Right lobe of liver (tissue), 6 donors: ENCODE results near the gene CKS2. TPM values are rescaled to one million over a fixed set of nuclear protein-coding genes. Genes with fewer than 3 reads are reported as not detected.

Source experiments
- ATAC-seq, 4 donors: fragments of 200-7000 bp; cut with Tn5 transposase; one replicate each; pipeline ENCODE4 v1.9.1; 2020; ENCODE audit warnings: mild to moderate bottlenecking in 4 of 4, moderate library complexity in 4 of 4
- DNase-seq, 3 donors: peaks; one replicate each; pipeline ENCODE4 v3.0.0-alpha.2; 2020
- H3K27ac ChIP-seq, 3 donors: fragments of 200-600 bp; one replicate each; pipeline ENCODE4 v1.8.0; 2022
- H3K27me3 ChIP-seq, 2 donors: fragments of 200-600 bp; one replicate each; pipeline ENCODE4 v1.8.0; 2022
- H3K36me3 ChIP-seq, 4 donors: fragments of 200-600 bp; sonication (generic) in 1 of 4; one replicate each; pipeline versions ENCODE4 v1.5.1 to v1.8.0; 2017 to 2022; ENCODE audit warnings: control low read depth in 1 of 4
- H3K4me1 ChIP-seq, 4 donors: fragments of 200-600 bp; sonication (generic) in 1 of 4; one replicate each; pipeline versions ENCODE4 v1.5.1 to v1.8.0; 2017 to 2022; ENCODE audit warnings: control low read depth in 1 of 4
- H3K4me3 ChIP-seq, 3 donors: fragments of 200-600 bp; one replicate each; pipeline ENCODE4 v1.8.0; 2022
- H3K9me3 ChIP-seq, 4 donors: fragments of 200-600 bp; sonication (generic) in 1 of 4; one replicate each; pipeline versions ENCODE4 v1.5.1 to v1.8.0; 2017 to 2022; ENCODE audit warnings: control low read depth in 1 of 4
- CTCF ChIP-seq, 4 donors: fragments of 200-600 bp in 3 of 4; fragments of 450-650 bp in 1 of 4; IDR thresholded peaks; one replicate each; pipeline versions ENCODE4 v1.5.1 to v1.8.0; 2016 to 2022; ENCODE audit warnings: antibody characterized with exemption in 4 of 4, mild to moderate bottlenecking in 2 of 4
- POLR2A ChIP-seq: fragments of 450-650 bp; IDR thresholded peaks from one replicate; pipeline ENCODE4 v1.6.1; 2017; ENCODE audit warnings: antibody characterized with exemption, mild to moderate bottlenecking
- WGBS: methylation state at CpG from one replicate; pipeline ENCODE4 v1.1.6; 2018; ENCODE audit warnings: low coverage, low lambda C conversion rate; ENCODE audit not compliant: insufficient coverage; ENCODE audit errors: missing lambda C conversion rate; 5-methylcytosine and 5-hydroxymethylcytosine counted together
- intact Hi-C, 2 donors: fragments of 100-400 bp; cut with DNase I; formaldehyde crosslinking; loops; one replicate each; pipeline versions ENCODE4 v1.11.2 to v1.14.1; 2022
- total RNA-seq, 6 experiments: library from RNA; depleted of rRNA in 2 of 6; stranded (reverse); fragments of >200 nt in 2 of 6; fragmentation: NEBNext Ultra II Directional in 3 of 6; extraction: Animal tissue kit (Norgen Biotek cat#: 25700) in 3 of 6; gene quantifications; one replicate each; pipeline versions ENCODE4 v1.1.0 to v1.2.4, GENCODE V29; 2016 to 2023
- donor health status: DM: no; HTN: yes; CAD: no.
- donor health status: DM: no; HTN: no; CAD: no.
- donor health status: DM: no; HTN: no; CAD: no.
- donor health status: DM: no; HTN: yes; CAD: no.
- donor health status: DM: no; HTN: yes; CAD: no.

The CKS2 gene
- total RNA-seq, 6 experiments from 2014 or later, result 4.4 to 27.2 (median 9.1) TPM

GRCh38 chr9:89314955-89315354 lies 4.0 kb downstream of the CKS2 start:
- no peak for DNase-seq
- WGBS, result 100% methylated on average over 1 of the region's 1 CpG
- no peak overlapping the region for H3K4me3 ChIP-seq
- H3K9me3 ChIP-seq, result no peaks in the 10 kb centered on the region
- H3K4me1 ChIP-seq, result peaks cover 0 to 35% (median 8%) of the 10 kb centered on the region in 4 donors
- no peaks in the 10 kb centered on the region for H3K27me3 ChIP-seq
- TF ChIP-seq POLR2A (no peak), CTCF (IDR thresholded peaks at IDR 0.05) (no peak)
- no peak for ATAC-seq
- no peak overlapping the region for H3K27ac ChIP-seq
- intact Hi-C loops, result no loop called here
- peaks cover 0 to 4% (median 0%) of the 10 kb centered on the region in 4 donors for H3K36me3 ChIP-seq

GRCh38 chr9:89315482-89315881 lies 4.5 kb downstream of the CKS2 start:
- peaks cover 0 to 4% (median 0%) of the 10 kb centered on the region in 4 donors for H3K36me3 ChIP-seq
- no peak overlapping the region for H3K27ac ChIP-seq
- H3K4me1 ChIP-seq, result peaks cover 0 to 37% (median 9%) of the 10 kb centered on the region in 4 donors
- ATAC-seq (no peak), DNase-seq (no peak)
- H3K27me3 ChIP-seq, result no peaks in the 10 kb centered on the region
- no peak for TF ChIP-seq POLR2A
- no peak for TF ChIP-seq CTCF (IDR thresholded peaks at IDR 0.05)
- no peak overlapping the region for H3K4me3 ChIP-seq
- no peaks in the 10 kb centered on the region for H3K9me3 ChIP-seq
- intact Hi-C loops, result no loop called here

GRCh38 chr9:89317282-89317681 lies 6.3 kb downstream of the CKS2 start:
- H3K4me1 ChIP-seq, result peaks cover 0 to 27% (median 9%) of the 10 kb centered on the region in 4 donors
- peak overlapping the region; percentile 97 to 100 (median 99) for H3K27ac ChIP-seq
- no peaks in the 10 kb centered on the region for H3K9me3 ChIP-seq
- peak overlapping the region in 1 of 3 donors; percentile 68 for H3K4me3 ChIP-seq
- H3K36me3 ChIP-seq, result peaks cover 0 to 4% (median 0%) of the 10 kb centered on the region in 4 donors
- intact Hi-C loops, result no loop called here
- no peaks in the 10 kb centered on the region for H3K27me3 ChIP-seq
- WGBS, result 73% methylated on average over 4 of the region's 4 CpGs
- DNase-seq (no peak), ATAC-seq (no peak)
- no peak for TF ChIP-seq POLR2A
- no peak for TF ChIP-seq CTCF (IDR thresholded peaks at IDR 0.05)

GRCh38 chr9:89318123-89319014 lies 7.4 kb downstream of the CKS2 start, which contains the start of gene SECISBP2:
SECISBP2 (plus strand) TSS chr9:89318500; CDS start chr9:89318577, 77 bp downstream.
- H3K36me3 ChIP-seq, result peaks cover 0 to 4% (median 0%) of the 10 kb centered on the region in 4 donors
- no peaks in the 10 kb centered on the region for H3K9me3 ChIP-seq
- ATAC-seq (peak; percentile 96 to 99 (median 97)), DNase-seq (peak; percentile 98 to 99 (median 99))
- intact Hi-C loops, result no loop called here
- 0% methylated on average over 15 of the region's 91 CpGs for WGBS
- peak in 2 of 4 donors; percentile 74 to 88 for TF ChIP-seq CTCF (IDR thresholded peaks at IDR 0.05)
- peak; percentile 99 for TF ChIP-seq POLR2A
- H3K4me3 ChIP-seq, result peak within 1 kb of the TSS; percentile 68 to 87 (median 71)
- peaks cover 0 to 23% (median 8%) of the 10 kb centered on the region in 4 donors for H3K4me1 ChIP-seq
- H3K27me3 ChIP-seq, result no peaks in the 10 kb centered on the region
- peak within 1 kb of the TSS; percentile 97 to 100 (median 99) for H3K27ac ChIP-seq
